Cardiac muscle cell (in vitro differentiated cells and primary cell): Measurements from ENCODE around the gene PCNX2. TPM values are rescaled to one million over a fixed set of nuclear protein-coding genes. Genes with fewer than 3 reads are reported as not detected.
A peak's percentile ranks its signal among the peaks of the same experiment; 100 is the strongest.

Experiments
- DNase-seq, 2 donors: peaks; one replicate each; pipeline versions ENCODE4 v3.0.0 to v3.0.0-alpha.2; 2010 to 2017; ENCODE audit warnings: low read depth in 1 of 2, low spot score in 1 of 2
- H3K27ac ChIP-seq: fragments of 200-600 bp; sonication (generic); 2 replicates; pipeline ENCODE4 v1.5.1; 2016
- H3K27me3 ChIP-seq: fragments of 200-600 bp; sonication (generic); 2 replicates; pipeline ENCODE4 v1.6.0; 2016; ENCODE audit warnings: control low read depth
- H3K36me3 ChIP-seq: fragments of 200-600 bp; sonication (generic); 2 replicates; pipeline ENCODE4 v1.5.1; 2016; ENCODE audit warnings: control low read depth
- H3K4me1 ChIP-seq: fragments of 200-600 bp; sonication (generic); 2 replicates; pipeline ENCODE4 v1.8.1; 2017; ENCODE audit warnings: low read depth, mild to moderate bottlenecking, mixed run types
- H3K4me3 ChIP-seq: fragments of 200-600 bp; sonication (generic); 2 replicates; pipeline ENCODE4 v1.5.1; 2016; ENCODE audit warnings: mild to moderate bottlenecking
- H3K9me3 ChIP-seq: fragments of 200-600 bp; sonication (generic); 2 replicates; pipeline ENCODE4 v1.5.1; 2017; ENCODE audit warnings: low read depth, mild to moderate bottlenecking, control low read depth
- CTCF ChIP-seq: IDR thresholded peaks from 2 replicates; pipeline ENCODE4 v1.5.1; 2012; ENCODE audit warnings: low read depth, mild to moderate bottlenecking, low read length
- polyA plus RNA-seq: library from polyadenylated mRNA; unstranded; fragments of >200 nt; fragmentation: Nextera tagmentation; extraction: Ambion mirVana; gene quantifications from 2 replicates; pipeline ENCODE4 v1.2.1, GENCODE V29; 2016
- total RNA-seq: library from RNA; depleted of rRNA; stranded (reverse); fragments of >200 nt; gene quantifications from 2 replicates; pipeline ENCODE4 v1.2.3, GENCODE V29; 2016

Gene PCNX2
- total and polyA plus RNA-seq, 2 experiments from 2014 or later, result 3.9 to 5.1 TPM

DNA sequence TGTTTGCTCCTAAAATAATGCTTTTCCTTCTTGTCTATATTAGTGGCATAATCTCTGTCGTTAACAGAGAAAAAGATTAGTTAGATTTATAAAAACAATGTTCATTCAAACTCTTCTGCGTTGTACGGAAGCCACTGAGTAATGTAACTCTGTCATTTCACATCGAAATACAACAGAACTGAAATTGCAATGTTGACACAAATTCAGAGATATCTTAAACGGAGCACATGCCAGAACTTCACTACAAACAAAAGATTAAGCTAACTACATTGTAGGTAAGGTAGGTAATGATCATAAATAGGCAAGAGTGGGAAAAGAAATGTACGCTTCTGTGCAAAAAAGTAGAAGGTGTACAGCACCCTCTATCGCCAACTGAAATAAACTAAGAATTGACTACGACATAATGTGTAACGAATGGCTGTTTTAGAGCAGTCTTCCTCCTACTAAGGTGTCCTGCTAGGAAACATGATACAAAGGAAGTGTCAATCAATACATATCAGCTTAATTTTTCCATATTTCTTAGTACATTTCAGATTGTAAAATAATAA is 56.6 kb downstream of the PCNX2 start:
- no peak overlapping the region for H3K27ac ChIP-seq
- DNase-seq, result peak in 1 of 2 donors; percentile 46
- no peaks in the 10 kb centered on the region for H3K9me3 ChIP-seq
- H3K27me3 ChIP-seq, result no peaks in the 10 kb centered on the region
- H3K4me1 ChIP-seq, result peaks cover 15% of the 10 kb centered on the region
- TF ChIP-seq CTCF, result peak; percentile 34
- H3K36me3 ChIP-seq, result no peaks in the 10 kb centered on the region
- H3K4me3 ChIP-seq, result no peak overlapping the region

DNA sequence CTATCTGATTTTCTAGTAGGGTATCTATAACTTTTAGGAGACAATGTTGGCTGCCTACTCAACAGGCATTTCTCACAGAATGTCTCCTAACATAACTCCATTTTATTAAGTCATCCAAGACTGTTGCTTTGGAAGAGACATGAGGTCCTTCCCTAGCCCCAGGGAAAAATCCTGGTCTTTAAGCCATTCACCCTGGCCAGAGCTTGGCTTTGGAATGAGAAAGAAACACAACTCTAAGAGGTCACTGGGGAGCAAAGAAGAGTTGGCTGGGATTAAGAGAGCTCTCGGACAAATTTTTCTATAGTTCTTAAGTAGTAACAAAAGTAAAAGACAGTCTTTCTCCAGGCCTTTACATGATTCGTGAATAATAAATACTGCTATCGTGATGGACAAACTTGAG is 57.9 kb downstream of the PCNX2 start:
- no peak for TF ChIP-seq CTCF
- Histone ChIP-seq H3K27me3 (no peaks in the 10 kb centered on the region), H3K36me3 (no peaks in the 10 kb centered on the region), H3K9me3 (no peaks in the 10 kb centered on the region), H3K27ac (no peak overlapping the region), H3K4me1 (peaks cover 20% of the 10 kb centered on the region), H3K4me3 (no peak overlapping the region)
- DNase-seq, result no peak

DNA sequence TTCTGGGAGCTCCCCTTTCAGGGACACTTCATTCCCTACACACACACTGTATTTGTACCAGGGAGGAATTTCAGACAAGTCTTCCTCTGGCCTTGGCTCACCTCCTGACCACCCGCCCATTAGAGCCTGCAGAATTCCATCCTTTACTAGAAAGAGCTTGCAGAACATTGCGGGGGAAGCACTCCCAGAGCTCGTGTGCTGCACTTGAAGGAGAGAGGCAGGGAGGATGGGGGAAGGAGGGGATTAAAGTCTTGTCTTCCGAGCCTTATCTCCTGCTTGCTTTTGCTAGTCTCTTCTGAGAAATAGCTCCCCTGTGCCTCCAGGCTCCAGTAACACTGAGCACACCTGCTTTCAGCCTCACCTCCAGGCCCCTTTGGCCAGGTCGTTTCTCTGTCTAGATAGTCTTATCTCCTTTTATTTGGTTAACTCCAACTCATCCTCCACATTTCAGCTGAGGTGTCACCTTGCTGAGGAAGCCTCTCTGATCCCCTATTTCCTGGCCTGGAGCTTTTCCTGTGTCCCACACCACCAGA is 62.0 kb downstream of the PCNX2 start:
- Histone ChIP-seq H3K9me3 (no peaks in the 10 kb centered on the region), H3K27me3 (no peaks in the 10 kb centered on the region), H3K27ac (no peak overlapping the region), H3K4me1 (peaks cover 6% of the 10 kb centered on the region), H3K4me3 (no peak overlapping the region), H3K36me3 (no peaks in the 10 kb centered on the region)
- peak; percentile 10 to 12 for DNase-seq
- no peak for TF ChIP-seq CTCF

- no peak for TF ChIP-seq CTCF
- Histone ChIP-seq H3K4me3 (no peak overlapping the region), H3K27me3 (no peaks in the 10 kb centered on the region), H3K36me3 (no peaks in the 10 kb centered on the region), H3K4me1 (peaks cover 6% of the 10 kb centered on the region), H3K27ac (no peak overlapping the region), H3K9me3 (no peaks in the 10 kb centered on the region)
- DNase-seq, result no peak
Measured at GRCh38 chr1:233230011-233230410, 65.5 kb downstream of the PCNX2 start.

- no peak for TF ChIP-seq CTCF
- Histone ChIP-seq H3K27ac (no peak overlapping the region), H3K27me3 (no peaks in the 10 kb centered on the region), H3K36me3 (no peaks in the 10 kb centered on the region), H3K4me1 (peaks cover 6% of the 10 kb centered on the region), H3K9me3 (no peaks in the 10 kb centered on the region), H3K4me3 (no peak overlapping the region)
- peak in 1 of 2 donors; percentile 11 for DNase-seq
Measured at GRCh38 chr1:233229288-233229687, 66.2 kb downstream of the PCNX2 start.
